OCI-LY1 (cell line): ENCODE measurements around the gene PRSS1.
"Not testable (repeated sequence)": the region's sequence is repeated elsewhere in the genome, so short reads cannot be mapped to it uniquely, and the experiment has no call there.

ENCODE experiments used
- H2AFZ ChIP-seq: fragments of 200-600 bp; sonication (generic), shearing (Covaris generic); 2 replicates; pipeline ENCODE4 v1.6.0; 2014; ENCODE audit warnings: antibody characterized with exemption, mild to moderate bottlenecking, low read length
- H3F3A ChIP-seq: fragments of 200-600 bp; sonication (generic), shearing (Covaris generic); 2 replicates; pipeline ENCODE4 v1.6.0; 2014; ENCODE audit warnings: mild to moderate bottlenecking, antibody characterized with exemption, low read length, moderate library complexity; ENCODE audit not compliant: insufficient read depth
- H3K27ac ChIP-seq: fragments of 200-600 bp; sonication (generic); 2 replicates; pipeline ENCODE4 v1.5.1; 2014; ENCODE audit warnings: low read length, mixed run types, mild to moderate bottlenecking, low read depth; ENCODE audit not compliant: poor library complexity, severe bottlenecking
- H3K27me3 ChIP-seq: fragments of 200-600 bp; sonication (generic); 2 replicates; pipeline ENCODE4 v1.6.0; 2014; ENCODE audit warnings: antibody characterized with exemption, mild to moderate bottlenecking, low read length, moderate library complexity; ENCODE audit not compliant: insufficient read depth
- H3K36me3 ChIP-seq: fragments of 200-600 bp; sonication (generic); 2 replicates; pipeline ENCODE4 v1.6.1; 2014; ENCODE audit warnings: mild to moderate bottlenecking, antibody characterized with exemption, low read length, moderate library complexity, mixed read lengths; ENCODE audit not compliant: insufficient read depth
- H3K4me1 ChIP-seq: fragments of 200-600 bp; sonication (generic); 2 replicates; pipeline ENCODE4 v1.5.1; 2014; ENCODE audit warnings: mild to moderate bottlenecking, low read length, moderate library complexity; ENCODE audit not compliant: insufficient read depth, severe bottlenecking
- H3K4me2 ChIP-seq: fragments of 200-600 bp; sonication (generic), shearing (Covaris generic); 2 replicates; pipeline ENCODE4 v1.6.1; 2014; ENCODE audit warnings: low read length
- H3K4me3 ChIP-seq: fragments of 200-600 bp; sonication (generic); 2 replicates; pipeline ENCODE4 v1.5.1; 2014; ENCODE audit warnings: low read length, low read depth, mild to moderate bottlenecking, mixed read lengths; ENCODE audit not compliant: poor library complexity, severe bottlenecking
- H3K79me2 ChIP-seq: fragments of 200-600 bp; shearing (Covaris generic); 2 replicates; pipeline ENCODE4 v1.6.1; 2016; ENCODE audit warnings: mixed run types, low read length, mixed read lengths; ENCODE audit not compliant: insufficient read depth
- H3K9ac ChIP-seq: fragments of 200-600 bp; sonication (generic), shearing (Covaris generic); 2 replicates; pipeline ENCODE4 v1.6.1; 2014; ENCODE audit warnings: mild to moderate bottlenecking, low read length, mixed read lengths
- H3K9me2 ChIP-seq: fragments of 200-600 bp; sonication (generic), shearing (Covaris generic); 2 replicates; pipeline ENCODE4 v1.6.1; 2014; ENCODE audit warnings: low read depth, mild to moderate bottlenecking, low read length, mixed read lengths
- H3K9me3 ChIP-seq: fragments of 200-600 bp; shearing (Covaris generic); 2 replicates; pipeline ENCODE4 v1.6.1; 2014; ENCODE audit warnings: low read length, mixed read lengths
- H4K20me1 ChIP-seq: fragments of 200-600 bp; sonication (generic), shearing (Covaris generic); 2 replicates; pipeline ENCODE4 v1.6.0; 2016; ENCODE audit warnings: mild to moderate bottlenecking, low read length; ENCODE audit not compliant: insufficient read depth
- EZH2 ChIP-seq: fragments of 200-600 bp; sonication (generic), shearing (Covaris generic); IDR thresholded peaks from 2 replicates; pipeline ENCODE4 v1.8.0; 2017; ENCODE audit warnings: borderline replicate concordance, mixed run types, mild to moderate bottlenecking, antibody characterized with exemption, low read length, moderate library complexity, mixed read lengths
- TF ChIP-seq, protein P1 (sequence below): fragments of 200-600 bp; sonication (generic), shearing (Covaris generic); IDR thresholded peaks from 2 replicates; pipeline ENCODE4 v1.5.1; 2017; ENCODE audit warnings: mild to moderate bottlenecking, antibody characterized with exemption, low read length, moderate library complexity, mixed read lengths

The PRSS1 gene

GRCh38 chr7:142745745-142746144 lies 3.5 kb upstream of the PRSS1 start:
- no peak overlapping the region for H3K4me3 ChIP-seq
- TF ChIP-seq, protein P1, sequence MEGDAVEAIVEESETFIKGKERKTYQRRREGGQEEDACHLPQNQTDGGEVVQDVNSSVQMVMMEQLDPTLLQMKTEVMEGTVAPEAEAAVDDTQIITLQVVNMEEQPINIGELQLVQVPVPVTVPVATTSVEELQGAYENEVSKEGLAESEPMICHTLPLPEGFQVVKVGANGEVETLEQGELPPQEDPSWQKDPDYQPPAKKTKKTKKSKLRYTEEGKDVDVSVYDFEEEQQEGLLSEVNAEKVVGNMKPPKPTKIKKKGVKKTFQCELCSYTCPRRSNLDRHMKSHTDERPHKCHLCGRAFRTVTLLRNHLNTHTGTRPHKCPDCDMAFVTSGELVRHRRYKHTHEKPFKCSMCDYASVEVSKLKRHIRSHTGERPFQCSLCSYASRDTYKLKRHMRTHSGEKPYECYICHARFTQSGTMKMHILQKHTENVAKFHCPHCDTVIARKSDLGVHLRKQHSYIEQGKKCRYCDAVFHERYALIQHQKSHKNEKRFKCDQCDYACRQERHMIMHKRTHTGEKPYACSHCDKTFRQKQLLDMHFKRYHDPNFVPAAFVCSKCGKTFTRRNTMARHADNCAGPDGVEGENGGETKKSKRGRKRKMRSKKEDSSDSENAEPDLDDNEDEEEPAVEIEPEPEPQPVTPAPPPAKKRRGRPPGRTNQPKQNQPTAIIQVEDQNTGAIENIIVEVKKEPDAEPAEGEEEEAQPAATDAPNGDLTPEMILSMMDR = no peak
- TF ChIP-seq EZH2 = no peak
- H3F3A ChIP-seq = no peaks in the 10 kb centered on the region
- H3K27ac ChIP-seq = no peak overlapping the region
- H3K36me3 ChIP-seq = no peaks in the 10 kb centered on the region
- H3K9me3 ChIP-seq = no peaks in the 10 kb centered on the region
- H3K27me3 ChIP-seq = 0 out of 2 replicates have a peak, but pooled peaks cover 4% of the 10 kb centered on the region
- H2AFZ ChIP-seq = no peak overlapping the region
- H4K20me1 ChIP-seq = no peaks in the 10 kb centered on the region
- no peaks in the 10 kb centered on the region for H3K4me1 ChIP-seq
- no peaks in the 10 kb centered on the region for H3K9me2 ChIP-seq
- no peak overlapping the region for H3K4me2 ChIP-seq
- H3K79me2 ChIP-seq = no peaks in the 10 kb centered on the region
- H3K9ac ChIP-seq = no peak overlapping the region

DNA sequence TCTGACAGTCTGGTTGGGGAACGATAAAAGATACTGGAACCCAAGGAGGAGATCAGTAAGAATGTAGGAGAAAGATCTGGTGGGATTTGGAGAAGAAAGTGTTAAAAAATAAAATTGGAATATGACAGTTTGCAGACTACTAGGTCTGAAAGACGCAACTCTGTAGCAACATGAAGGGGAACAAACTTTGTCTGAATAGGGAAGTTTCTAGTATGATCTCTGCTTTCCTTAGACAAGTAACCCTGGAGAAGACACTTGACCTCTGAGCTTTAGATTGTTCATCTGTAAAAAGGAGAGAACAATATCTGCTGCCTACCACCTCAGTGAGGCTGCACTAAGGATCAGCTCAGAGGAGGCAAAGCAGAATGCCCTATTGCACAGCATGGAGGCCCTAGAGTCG lies 3.0 kb upstream of the PRSS1 start:
- H3K36me3 ChIP-seq = no peaks in the 10 kb centered on the region
- H3K9me2 ChIP-seq = no peaks in the 10 kb centered on the region
- no peaks in the 10 kb centered on the region for H4K20me1 ChIP-seq
- no peak overlapping the region for H3K9ac ChIP-seq
- H3K4me3 ChIP-seq = no peak overlapping the region
- H3K27ac ChIP-seq = no peak overlapping the region
- H3K9me3 ChIP-seq = no peaks in the 10 kb centered on the region
- H2AFZ ChIP-seq = no peak overlapping the region
- no peaks in the 10 kb centered on the region for H3K4me1 ChIP-seq
- H3K27me3 ChIP-seq = 0 out of 2 replicates have a peak, but pooled peaks cover 4% of the 10 kb centered on the region
- TF ChIP-seq, protein P1 = no peak
- no peak for TF ChIP-seq EZH2
- no peak overlapping the region for H3K4me2 ChIP-seq
- H3F3A ChIP-seq = no peaks in the 10 kb centered on the region
- no peaks in the 10 kb centered on the region for H3K79me2 ChIP-seq

DNA sequence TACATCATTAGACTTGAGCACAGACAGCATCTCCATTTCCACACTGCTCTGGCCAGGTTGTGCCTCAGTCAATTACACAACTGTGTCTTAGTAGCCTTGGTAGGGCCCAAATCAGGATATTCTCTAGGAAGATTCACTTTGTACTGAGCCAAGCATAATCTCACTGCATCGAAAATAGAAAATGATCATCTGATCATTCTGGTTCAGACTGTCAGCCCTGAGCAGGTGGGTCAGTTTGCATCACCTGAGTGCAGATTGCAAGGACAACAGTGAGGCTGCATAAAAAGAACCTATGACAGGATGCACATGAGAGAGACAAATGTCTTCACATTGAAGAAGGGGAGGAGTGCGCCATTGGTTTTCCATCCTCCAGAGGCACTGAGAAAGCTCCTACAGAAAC lies 862 bp upstream of the PRSS1 start:
- not testable (repeated sequence) for H2AFZ ChIP-seq

GRCh38 chr7:142750321-142750938 lies 1.2 kb downstream of the PRSS1 start:
- Histone ChIP-seq H3K4me3 (no peak overlapping the region), H3K27ac (no peak overlapping the region), H3K36me3 (no peaks in the 10 kb centered on the region), H3K9ac (no peak overlapping the region), H3K4me1 (no peaks in the 10 kb centered on the region), H3K4me2 (no peak overlapping the region), H4K20me1 (no peaks in the 10 kb centered on the region), H3K79me2 (no peaks in the 10 kb centered on the region), H3K9me2 (no peaks in the 10 kb centered on the region), H3F3A (no peaks in the 10 kb centered on the region), H3K9me3 (no peaks in the 10 kb centered on the region), H3K27me3 (0 out of 2 replicates have a peak, but pooled peaks cover 8% of the 10 kb centered on the region), H2AFZ (no peak overlapping the region)
- TF ChIP-seq, protein P1 = no peak
- TF ChIP-seq EZH2 = no peak

More for the DNA sequence above, 862 bp upstream of the PRSS1 start:
- H3F3A ChIP-seq, H4K20me1 ChIP-seq, H3K4me2 ChIP-seq, H3K36me3 ChIP-seq, H3K27me3 ChIP-seq, H3K4me1 ChIP-seq, H3K9me3 ChIP-seq, H3K27ac ChIP-seq, H3K79me2 ChIP-seq, H3K9ac ChIP-seq, H3K9me2 ChIP-seq, H3K4me3 ChIP-seq: not testable (repeated sequence)

DNA sequence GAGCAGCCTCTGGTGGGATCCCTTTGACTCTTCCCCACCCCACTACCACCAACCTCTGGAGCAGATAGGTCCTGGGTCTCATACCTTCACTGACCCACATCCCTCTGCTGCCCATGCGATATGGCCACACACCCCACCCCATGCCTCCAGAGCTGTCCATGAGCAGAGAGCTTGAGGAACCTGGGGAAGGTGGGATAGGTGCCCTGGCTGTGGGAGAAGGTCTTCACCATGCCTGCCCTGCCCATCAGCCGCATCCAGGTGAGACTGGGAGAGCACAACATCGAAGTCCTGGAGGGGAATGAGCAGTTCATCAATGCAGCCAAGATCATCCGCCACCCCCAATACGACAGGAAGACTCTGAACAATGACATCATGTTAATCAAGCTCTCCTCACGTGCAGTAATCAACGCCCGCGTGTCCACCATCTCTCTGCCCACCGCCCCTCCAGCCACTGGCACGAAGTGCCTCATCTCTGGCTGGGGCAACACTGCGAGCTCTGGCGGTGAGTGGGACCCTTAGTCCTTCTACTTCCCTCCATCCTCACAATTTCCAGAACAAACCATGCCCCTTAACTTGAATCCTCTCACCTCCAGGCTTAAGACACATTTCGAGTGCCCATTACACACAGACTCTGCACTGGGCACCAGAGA lies 2.4 kb downstream of the PRSS1 start:
- not testable (repeated sequence) for H3K9me2 ChIP-seq, H3K9ac ChIP-seq, H3K79me2 ChIP-seq, H3K27me3 ChIP-seq, H4K20me1 ChIP-seq, H3K4me3 ChIP-seq, H3K36me3 ChIP-seq, H3K27ac ChIP-seq, H3K9me3 ChIP-seq, H3K4me1 ChIP-seq, H2AFZ ChIP-seq, H3K4me2 ChIP-seq, H3F3A ChIP-seq
